BLaER1 treated with 17β-estradiol and CSF1 and Interleukin-3, amounts not matched to agents 10 nM and 100 nM (cell line): Measurements from ENCODE around the gene RSPO4.
"Not testable (repeated sequence)": the region's sequence is repeated elsewhere in the genome, so short reads cannot be mapped to it uniquely, and the experiment has no call there.

Source experiments
- H3K27ac ChIP-seq, 11 experiments: shearing (Covaris generic); formaldehyde crosslinking; 2 replicates each; pipeline ENCODE4 v1.8.1; 2022
- H3K27me3 ChIP-seq, 11 experiments: shearing (Covaris generic); formaldehyde crosslinking; 2 replicates each; pipeline ENCODE4 v1.8.1; 2022
- H3K36me3 ChIP-seq, 11 experiments: shearing (Covaris generic); formaldehyde crosslinking; 2 replicates each; pipeline ENCODE4 v1.8.1; 2022
- H3K4me1 ChIP-seq, 10 experiments: shearing (Covaris generic); formaldehyde crosslinking; 2 replicates each; pipeline ENCODE4 v1.8.1; 2022
- H3K4me2 ChIP-seq, 11 experiments: shearing (Covaris generic); formaldehyde crosslinking; 2 replicates each; pipeline ENCODE4 v1.8.1; 2022
- H3K4me3 ChIP-seq, 10 experiments: shearing (Covaris generic); formaldehyde crosslinking; 2 replicates each; pipeline ENCODE4 v1.8.1; 2022
- H3K9ac ChIP-seq, 11 experiments: shearing (Covaris generic); formaldehyde crosslinking; 2 replicates each; pipeline ENCODE4 v1.8.1; 2022
- H3K9me3 ChIP-seq, 11 experiments: shearing (Covaris generic); formaldehyde crosslinking; replicated peaks in 1 of 11; 2 replicates each; pipeline ENCODE4 v1.8.1; 2022
- H4K20me1 ChIP-seq, 11 experiments: shearing (Covaris generic); formaldehyde crosslinking; 2 replicates each; pipeline ENCODE4 v1.8.1; 2022
- Cebpa-rat ChIP-seq, 11 experiments: shearing (Covaris generic); IDR thresholded peaks; 2 replicates each; pipeline ENCODE4 v1.8.1; 2022

The RSPO4 gene

GRCh38 chr20:1033751-1034414, 31.8 kb upstream of the RSPO4 start:
- Histone ChIP-seq H3K9ac (peak overlapping the region in 6 of 11 experiments; percentile 3 to 62 (median 32); a peak in 9 of 22 replicates), H3K27me3 (no peaks in the 10 kb centered on the region), H3K4me2 (peak overlapping the region; percentile 25 to 83 (median 64)), H3K4me1 (peaks cover 25 to 33% (median 28%) of the 10 kb centered on the region in 10 experiments), H3K36me3 (no peaks in the 10 kb centered on the region), H3K9me3 (peaks cover 0 to 7% (median 3%) of the 10 kb centered on the region in 11 experiments; a peak in 4 of 22 replicates), H3K4me3 (no peak overlapping the region), H4K20me1 (no peaks in the 10 kb centered on the region), H3K27ac (peak overlapping the region in 10 of 11 experiments; percentile 56 to 80 (median 72); a peak in 21 of 22 replicates)
- no peak for TF ChIP-seq Cebpa-rat (IDR thresholded peaks at IDR 0.05)

DNA sequence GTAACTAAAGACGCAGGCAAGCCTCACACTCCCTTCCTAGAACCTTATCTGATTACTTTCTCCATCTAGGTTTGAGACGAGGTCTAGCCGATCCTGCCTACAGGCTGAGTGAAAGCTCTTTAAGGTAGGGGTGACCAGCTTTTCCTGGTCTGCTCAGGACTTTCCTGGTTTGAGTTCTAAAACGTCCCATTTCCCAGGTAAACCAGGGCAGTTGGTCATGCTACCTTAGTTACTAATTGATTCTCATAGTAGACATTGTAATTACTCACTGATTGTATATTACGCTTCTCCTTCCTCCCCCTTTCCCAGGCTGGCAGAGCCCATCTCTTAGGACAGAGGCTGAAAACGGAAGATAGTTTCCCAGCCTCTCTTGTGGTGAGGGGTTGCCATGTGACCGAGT, 27.9 kb upstream of the RSPO4 start:
- no peak for TF ChIP-seq Cebpa-rat (IDR thresholded peaks at IDR 0.05)
- H3K27ac ChIP-seq = no peak overlapping the region
- no peak overlapping the region for H3K9ac ChIP-seq
- H3K4me3 ChIP-seq = no peak overlapping the region
- no peaks in the 10 kb centered on the region for H4K20me1 ChIP-seq
- peaks cover 22 to 49% (median 43%) of the 10 kb centered on the region in 10 experiments for H3K4me1 ChIP-seq
- peaks cover 0 to 7% (median 5%) of the 10 kb centered on the region in 11 experiments; a peak in 4 of 22 replicates for H3K9me3 ChIP-seq
- H3K36me3 ChIP-seq = no peaks in the 10 kb centered on the region
- no peak overlapping the region for H3K4me2 ChIP-seq
- no peaks in the 10 kb centered on the region for H3K27me3 ChIP-seq

GRCh38 chr20:1026214-1026613, 24.1 kb upstream of the RSPO4 start:
- not testable (repeated sequence) for H3K36me3 ChIP-seq, H3K4me3 ChIP-seq, H3K27ac ChIP-seq, H3K9me3 ChIP-seq, H4K20me1 ChIP-seq, H3K27me3 ChIP-seq, H3K4me2 ChIP-seq, H3K9ac ChIP-seq
- peaks cover 0 to 27% (median 21%) of the 10 kb centered on the region in 10 experiments; a peak in 16 of 20 replicates for H3K4me1 ChIP-seq

- H3K9ac ChIP-seq = no peak overlapping the region
- H3K4me3 ChIP-seq = no peak overlapping the region
- no peak overlapping the region for H3K4me2 ChIP-seq
- 0 out of 22 replicates have a peak, but pooled peaks cover 0 to 5% (median 0%) of the 10 kb centered on the region in 11 experiments for H3K9me3 ChIP-seq
- H3K4me1 ChIP-seq = peaks cover 0 to 11% (median 6%) of the 10 kb centered on the region in 10 experiments; a peak in 16 of 20 replicates
- H3K36me3 ChIP-seq = no peaks in the 10 kb centered on the region
- no peaks in the 10 kb centered on the region for H3K27me3 ChIP-seq
- H4K20me1 ChIP-seq = no peaks in the 10 kb centered on the region
- no peak overlapping the region for H3K27ac ChIP-seq
- TF ChIP-seq Cebpa-rat (IDR thresholded peaks at IDR 0.05) = no peak
Measured at GRCh38 chr20:1022871-1023270, 20.8 kb upstream of the RSPO4 start.

GRCh38 chr20:1020614-1021013, 18.5 kb upstream of the RSPO4 start:
- no peak overlapping the region for H3K4me3 ChIP-seq
- H3K4me2 ChIP-seq = no peak overlapping the region
- H3K9ac ChIP-seq = no peak overlapping the region
- no peak for TF ChIP-seq Cebpa-rat (IDR thresholded peaks at IDR 0.05)
- H3K27ac ChIP-seq = no peak overlapping the region
- H3K36me3 ChIP-seq = no peaks in the 10 kb centered on the region
- H4K20me1 ChIP-seq = no peaks in the 10 kb centered on the region
- H3K9me3 ChIP-seq = no peaks in the 10 kb centered on the region
- no peaks in the 10 kb centered on the region for H3K27me3 ChIP-seq
- H3K4me1 ChIP-seq = peaks cover 3 to 8% (median 5%) of the 10 kb centered on the region in 10 experiments; a peak in 18 of 20 replicates

GRCh38 chr20:1019344-1019743, 17.2 kb upstream of the RSPO4 start:
- no peak overlapping the region for H3K4me2 ChIP-seq
- no peaks in the 10 kb centered on the region for H3K9me3 ChIP-seq
- TF ChIP-seq Cebpa-rat (IDR thresholded peaks at IDR 0.05) = no peak
- no peaks in the 10 kb centered on the region for H3K36me3 ChIP-seq
- H3K4me3 ChIP-seq = no peak overlapping the region
- H3K27ac ChIP-seq = no peak overlapping the region
- H3K9ac ChIP-seq = no peak overlapping the region
- H4K20me1 ChIP-seq = no peaks in the 10 kb centered on the region
- H3K27me3 ChIP-seq = no peaks in the 10 kb centered on the region
- H3K4me1 ChIP-seq = peaks cover 10 to 16% (median 14%) of the 10 kb centered on the region in 10 experiments

DNA sequence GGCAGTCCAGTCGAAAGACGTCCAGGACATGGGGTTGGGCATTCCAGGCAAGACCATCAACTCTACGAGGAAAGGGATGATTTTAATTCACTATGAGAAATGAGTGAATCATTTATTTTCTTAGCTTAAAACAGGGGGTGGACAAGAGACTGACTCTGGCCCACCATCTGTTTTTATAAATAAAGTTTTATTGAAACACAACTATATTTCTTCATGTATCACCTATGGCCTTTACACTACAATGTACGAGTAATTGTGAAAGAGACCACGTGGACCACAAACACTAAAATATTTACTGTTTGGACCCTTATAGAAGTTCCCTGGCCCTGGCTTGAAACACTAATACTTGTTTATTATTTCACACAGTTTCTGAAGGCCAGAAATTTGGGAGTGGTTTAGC, 15.6 kb upstream of the RSPO4 start:
- Histone ChIP-seq H3K4me3 (no peak overlapping the region), H3K27ac (no peak overlapping the region), H3K9ac (no peak overlapping the region), H3K9me3 (no peaks in the 10 kb centered on the region), H3K4me1 (peaks cover 10 to 16% (median 14%) of the 10 kb centered on the region in 10 experiments), H3K27me3 (no peaks in the 10 kb centered on the region), H3K36me3 (no peaks in the 10 kb centered on the region), H3K4me2 (no peak overlapping the region), H4K20me1 (no peaks in the 10 kb centered on the region)
- TF ChIP-seq Cebpa-rat (IDR thresholded peaks at IDR 0.05) = no peak

GRCh38 chr20:1015181-1015580, 13.1 kb upstream of the RSPO4 start:
- H3K9ac ChIP-seq = no peak overlapping the region
- no peaks in the 10 kb centered on the region for H3K36me3 ChIP-seq
- H4K20me1 ChIP-seq = no peaks in the 10 kb centered on the region
- H3K27ac ChIP-seq = peak overlapping the region in 4 of 11 experiments; percentile 1 to 52 (median 20); a peak in 2 of 22 replicates
- H3K4me1 ChIP-seq = peaks cover 10 to 16% (median 14%) of the 10 kb centered on the region in 10 experiments
- no peak for TF ChIP-seq Cebpa-rat (IDR thresholded peaks at IDR 0.05)
- no peak overlapping the region for H3K4me3 ChIP-seq
- H3K27me3 ChIP-seq = no peaks in the 10 kb centered on the region
- H3K4me2 ChIP-seq = peak overlapping the region; percentile 1 to 74 (median 51); a peak in 21 of 22 replicates
- H3K9me3 ChIP-seq = no peaks in the 10 kb centered on the region

DNA sequence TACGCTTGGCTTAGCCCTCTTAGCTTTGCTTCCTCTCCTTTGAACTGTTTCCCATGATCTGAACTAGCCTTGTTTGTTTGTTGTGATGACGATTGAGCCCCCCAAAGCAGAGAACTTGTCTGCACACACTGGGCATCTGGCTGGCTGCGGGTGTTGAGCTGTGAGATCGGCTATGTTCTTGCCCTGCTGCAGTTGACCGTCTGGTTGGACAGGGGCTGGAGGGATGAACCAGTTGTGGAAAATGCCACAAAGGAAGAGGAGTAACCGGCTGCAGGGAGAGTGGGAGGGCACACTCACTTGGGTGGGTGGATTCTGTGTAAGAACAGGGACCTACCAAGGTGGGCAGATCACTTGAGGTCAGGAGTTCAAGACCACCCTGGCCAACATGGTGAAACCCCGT, 12.4 kb upstream of the RSPO4 start:
- no peak for TF ChIP-seq Cebpa-rat (IDR thresholded peaks at IDR 0.05)
- Histone ChIP-seq H3K9me3 (no peaks in the 10 kb centered on the region), H3K36me3 (no peaks in the 10 kb centered on the region), H3K27ac (no peak overlapping the region), H3K27me3 (no peaks in the 10 kb centered on the region), H3K9ac (no peak overlapping the region), H3K4me3 (no peak overlapping the region), H4K20me1 (no peaks in the 10 kb centered on the region; a peak in 1 of 22 replicates), H3K4me1 (peaks cover 10 to 16% (median 14%) of the 10 kb centered on the region in 10 experiments), H3K4me2 (peak overlapping the region in 2 of 11 experiments; percentile 52 to 74; a peak in 3 of 22 replicates)
